GM10266 (cell line): ENCODE measurements around the gene UBAP1L.

Experiments
- DNase-seq: peaks from one replicate; pipeline ENCODE4 v3.0.0; 2012; ENCODE audit errors: extremely low spot score
- TF ChIP-seq, protein P1 (sequence below): IDR thresholded peaks from 2 replicates; pipeline ENCODE4 v1.5.1; 2012; ENCODE audit warnings: mild to moderate bottlenecking, low read depth; ENCODE audit not compliant: control insufficient read depth, insufficient read depth; ENCODE audit errors: missing control alignments

The UBAP1L gene

DNA sequence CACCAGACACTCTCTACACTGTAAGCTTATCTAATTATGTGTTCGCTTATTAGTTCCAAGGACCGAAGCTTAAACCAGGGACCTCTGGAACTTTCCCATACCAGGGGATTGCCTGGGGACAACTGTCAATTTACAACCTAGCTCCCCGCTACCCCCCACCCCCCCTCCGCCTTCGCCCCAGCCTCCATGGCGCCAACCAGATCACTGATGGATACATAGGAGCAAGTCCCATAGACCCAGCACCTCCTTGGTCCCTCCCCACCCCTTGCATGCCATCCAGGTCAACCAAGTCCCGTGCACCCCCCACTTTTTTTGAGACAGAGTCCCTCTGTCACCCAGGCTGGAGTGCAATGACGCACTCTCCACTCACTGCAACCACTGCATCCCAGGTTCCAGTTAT is 19.5 kb upstream of the UBAP1L start:
- no peak for DNase-seq
- TF ChIP-seq, protein P1, sequence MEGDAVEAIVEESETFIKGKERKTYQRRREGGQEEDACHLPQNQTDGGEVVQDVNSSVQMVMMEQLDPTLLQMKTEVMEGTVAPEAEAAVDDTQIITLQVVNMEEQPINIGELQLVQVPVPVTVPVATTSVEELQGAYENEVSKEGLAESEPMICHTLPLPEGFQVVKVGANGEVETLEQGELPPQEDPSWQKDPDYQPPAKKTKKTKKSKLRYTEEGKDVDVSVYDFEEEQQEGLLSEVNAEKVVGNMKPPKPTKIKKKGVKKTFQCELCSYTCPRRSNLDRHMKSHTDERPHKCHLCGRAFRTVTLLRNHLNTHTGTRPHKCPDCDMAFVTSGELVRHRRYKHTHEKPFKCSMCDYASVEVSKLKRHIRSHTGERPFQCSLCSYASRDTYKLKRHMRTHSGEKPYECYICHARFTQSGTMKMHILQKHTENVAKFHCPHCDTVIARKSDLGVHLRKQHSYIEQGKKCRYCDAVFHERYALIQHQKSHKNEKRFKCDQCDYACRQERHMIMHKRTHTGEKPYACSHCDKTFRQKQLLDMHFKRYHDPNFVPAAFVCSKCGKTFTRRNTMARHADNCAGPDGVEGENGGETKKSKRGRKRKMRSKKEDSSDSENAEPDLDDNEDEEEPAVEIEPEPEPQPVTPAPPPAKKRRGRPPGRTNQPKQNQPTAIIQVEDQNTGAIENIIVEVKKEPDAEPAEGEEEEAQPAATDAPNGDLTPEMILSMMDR, result no peak

DNA sequence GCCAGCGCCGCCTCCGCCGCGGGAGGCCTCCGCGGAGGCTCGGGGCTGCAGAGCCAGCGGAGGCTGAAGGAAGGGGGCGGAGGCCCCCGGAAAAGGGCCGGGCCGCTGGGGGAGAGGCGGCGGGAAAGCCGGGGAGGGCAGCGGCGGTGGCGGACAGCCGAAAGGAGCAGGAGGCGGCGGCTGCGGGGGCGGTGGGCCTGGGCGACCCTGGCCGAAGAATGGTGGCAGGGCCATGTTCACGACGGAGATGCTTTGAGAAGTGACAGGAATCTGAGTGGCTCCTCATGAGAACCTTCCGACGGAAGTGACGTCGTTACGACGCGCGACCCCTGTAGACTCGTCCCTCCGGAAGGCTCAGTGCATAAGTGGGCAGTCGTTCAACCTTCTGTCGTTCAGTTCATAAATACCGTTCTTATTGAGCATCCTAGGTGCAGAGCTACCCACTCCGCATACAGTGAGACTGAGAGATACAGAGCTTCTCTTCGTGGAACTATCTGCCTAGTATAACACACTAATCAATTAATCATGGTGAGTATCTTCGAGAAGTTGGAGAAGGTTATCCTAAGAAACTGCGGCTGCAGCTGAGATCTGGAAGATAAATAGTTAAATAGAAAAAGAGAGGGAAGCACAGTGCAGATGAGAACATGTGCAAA is 18.7 kb upstream of the UBAP1L start, which contains the start of gene PDCD7:
Gene PDCD7 (minus strand): TSS at position 261 of the 653 bp plus-strand sequence. CDS start 27 bp downstream, at position 234.
- TF ChIP-seq, protein P1, result no peak
- peak; percentile 98 for DNase-seq

DNA sequence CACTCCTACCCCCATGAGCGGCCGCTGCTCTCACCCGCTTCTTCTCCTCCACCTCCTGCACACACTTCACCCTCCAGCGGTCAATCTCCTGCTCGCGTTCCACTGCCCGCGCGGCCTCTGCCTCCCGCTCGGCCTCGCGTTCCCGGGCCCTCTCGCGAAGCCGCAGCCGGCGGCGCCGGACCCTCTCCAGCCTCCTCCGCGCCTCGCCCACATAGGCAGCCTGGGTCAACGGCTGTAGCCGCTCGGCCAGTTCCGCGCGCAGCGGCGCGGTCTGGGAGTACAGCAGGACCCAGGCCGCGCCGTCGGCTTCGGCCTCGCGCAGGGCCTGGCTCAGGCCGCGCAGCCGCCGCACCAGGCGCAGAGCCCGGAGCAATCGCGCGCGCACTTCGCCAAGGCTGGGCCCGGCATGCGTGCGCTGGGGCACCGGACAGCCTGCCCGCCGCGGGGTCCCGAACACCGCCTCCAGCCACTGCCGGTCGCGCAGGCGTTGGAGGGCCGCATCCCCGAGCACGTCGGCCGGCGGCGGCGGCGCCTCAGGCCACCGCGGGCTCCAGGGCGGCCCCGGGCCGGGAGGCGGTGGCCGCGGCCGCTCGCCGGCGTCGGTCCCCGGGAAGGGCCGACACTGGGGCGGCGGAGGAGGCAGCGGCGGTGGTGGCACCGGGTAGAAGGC is 18.0 kb upstream of the UBAP1L start:
- TF ChIP-seq, protein P1, result no peak
- peak; percentile 71 for DNase-seq

DNA sequence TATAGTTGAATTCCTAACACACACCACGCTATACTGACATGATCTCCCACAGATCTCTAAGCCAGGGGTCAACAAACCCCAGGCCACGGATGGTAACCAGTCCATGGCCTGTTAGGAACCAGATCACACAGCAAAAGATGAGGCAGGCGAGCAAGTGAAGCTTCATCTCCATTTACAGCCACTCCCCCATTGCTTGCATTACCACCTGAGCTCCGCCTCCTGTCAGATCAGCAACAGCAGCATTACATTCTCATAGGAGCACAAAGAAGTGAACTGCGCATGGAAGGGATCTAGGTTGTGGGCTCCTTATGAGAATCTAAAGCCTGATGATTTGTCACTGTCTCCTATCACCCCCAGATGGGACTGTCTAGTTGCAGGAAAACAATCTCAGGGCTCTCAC is 15.9 kb upstream of the UBAP1L start:
- TF ChIP-seq, protein P1, result no peak
- DNase-seq, result no peak

DNA sequence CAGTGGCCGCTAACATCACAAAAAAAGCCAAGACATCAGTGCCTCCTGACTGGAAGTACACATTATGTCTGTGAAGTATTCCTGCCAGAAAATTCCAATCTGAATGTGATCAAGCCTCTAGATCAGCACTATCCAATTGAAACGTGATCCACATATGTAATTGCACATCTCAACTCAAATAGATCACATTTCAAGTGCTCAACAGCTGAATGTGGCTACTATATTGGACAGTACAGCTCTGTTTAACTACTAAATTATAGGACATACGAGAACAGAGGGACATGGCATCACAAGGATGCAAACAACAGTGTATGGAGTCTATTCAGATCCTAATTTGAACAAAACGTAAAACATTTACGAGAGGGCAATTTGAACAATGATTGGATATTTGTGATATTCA is 542 bp upstream of the UBAP1L start:
- TF ChIP-seq, protein P1, result no peak
- DNase-seq, result no peak

DNA sequence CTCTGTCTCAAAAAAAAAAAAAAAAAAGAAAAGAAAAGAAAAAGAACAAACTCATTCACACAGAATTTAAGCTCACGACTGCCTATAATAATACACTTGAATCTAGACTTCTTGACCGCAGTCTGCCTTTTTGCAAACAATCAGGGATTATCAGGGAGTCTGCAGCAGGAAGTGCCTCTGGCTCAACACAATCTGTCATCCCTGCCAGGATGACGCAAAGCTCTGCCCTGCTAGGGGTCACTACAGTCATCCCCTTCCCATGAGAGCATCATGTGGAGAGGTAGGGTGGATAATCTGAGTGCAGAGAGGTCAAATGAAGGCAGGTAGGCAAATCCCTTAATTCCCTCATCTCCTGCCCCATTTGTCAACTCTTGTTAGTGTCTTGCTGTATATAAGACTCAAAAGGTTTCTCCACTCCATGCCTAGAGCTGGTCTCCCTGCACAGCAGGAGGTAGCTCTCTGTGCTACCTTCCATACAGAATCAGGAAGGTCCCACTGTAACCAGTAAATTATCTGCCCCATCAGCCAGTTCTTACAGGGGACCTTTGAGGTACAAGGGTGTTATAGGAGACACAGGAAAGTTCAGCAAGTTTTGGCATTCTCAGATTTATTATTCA is 4.2 kb downstream of the UBAP1L start:
- TF ChIP-seq, protein P1, result no peak
- DNase-seq, result no peak

DNA sequence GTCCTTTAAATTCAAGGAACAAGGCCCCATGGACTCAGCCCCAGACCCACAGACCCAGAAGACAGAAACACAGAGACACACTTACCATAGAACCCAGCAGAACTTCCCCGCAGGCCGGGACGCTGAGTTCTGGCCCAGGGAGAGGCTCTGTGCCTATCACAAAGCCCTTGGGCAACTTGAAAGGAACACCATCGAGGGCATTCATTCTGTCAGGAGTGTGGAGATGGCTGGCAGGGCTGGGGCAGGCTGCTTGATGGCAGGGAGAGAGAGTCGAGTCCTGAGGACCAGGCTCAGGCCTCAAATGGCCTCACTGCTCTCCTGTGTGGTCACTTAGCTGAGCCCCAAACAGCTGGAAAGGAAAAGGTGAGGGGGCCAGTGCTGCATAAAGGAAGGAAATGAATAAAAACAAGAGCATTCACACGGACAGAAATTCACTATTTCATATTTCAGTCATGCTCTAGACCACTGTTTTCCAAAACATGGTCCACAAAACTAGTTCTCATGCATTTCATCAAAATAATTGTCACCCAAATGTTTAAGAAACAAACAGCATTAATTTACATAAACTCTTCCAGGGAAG is 8.9 kb downstream of the UBAP1L start:
- TF ChIP-seq, protein P1, result no peak
- DNase-seq, result no peak
